IMR-90 (cell line): Measurements from ENCODE around the gene MTRFR. TPM values are rescaled to one million over a fixed set of nuclear protein-coding genes. Genes with fewer than 3 reads are reported as not detected.

Experiments
- ATAC-seq: fragments of 200-7000 bp; cut with Tn5 transposase; 2 replicates; pipeline ENCODE4 v1.9.1; 2020; ENCODE audit warnings: low read depth, mild to moderate bottlenecking, moderate library complexity
- BruUV-seq: library from RNA; stranded (reverse); fragments of 400-500 nt; replicated peaks from 2 replicates; lab custom pipeline; 2021; lab: Mats Ljungman, UMichigan
- CTCF ChIA-PET: fragments of 300-600 bp; formaldehyde crosslinking; extraction: SDS; loops from one replicate; lab custom pipeline; 2021; ENCODE audit warnings: antibody characterized with exemption; lab: Yijun Ruan, JAX
- POLR2A ChIA-PET: fragments of 300-600 bp; sonication (Branson Sonifier 250); formaldehyde crosslinking; loops from one replicate; lab custom pipeline; 2022; ENCODE audit warnings: antibody characterized with exemption; ENCODE audit not compliant: unreplicated experiment; lab: Charles Lee
- DNase-seq: peaks from one replicate; pipeline ENCODE4 v3.0.0; 2013
- H2AFZ ChIP-seq: replicated peaks from 2 replicates; pipeline ENCODE3; 2013; ENCODE audit warnings: low read length, mild to moderate bottlenecking; ENCODE audit not compliant: poor library complexity
- H2AK5ac ChIP-seq: 2 replicates; pipeline ENCODE4 v1.6.1; 2013; ENCODE audit warnings: low read depth, low read length, inconsistent platforms
- H2AK9ac ChIP-seq: replicated peaks from 2 replicates; pipeline ENCODE3; 2013; ENCODE audit warnings: mild to moderate bottlenecking, low read depth, low read length, moderate library complexity; ENCODE audit not compliant: poor library complexity
- H2BK120ac ChIP-seq: 2 replicates; pipeline ENCODE4 v1.6.1; 2013; ENCODE audit warnings: low read depth, low read length, inconsistent platforms
- H2BK15ac ChIP-seq: 3 replicates; pipeline ENCODE4 v1.6.1; 2013; ENCODE audit warnings: low read depth, low read length, inconsistent platforms
- H2BK20ac ChIP-seq: 2 replicates; pipeline ENCODE4 v1.6.1; 2013; ENCODE audit warnings: low read depth, mild to moderate bottlenecking, inconsistent platforms, low read length, moderate library complexity
- H2BK5ac ChIP-seq: 2 replicates; pipeline ENCODE4 v1.6.1; 2013; ENCODE audit warnings: mild to moderate bottlenecking, low read depth, low read length, inconsistent platforms; ENCODE audit not compliant: poor library complexity, severe bottlenecking
- H3K14ac ChIP-seq: replicated peaks from 2 replicates; pipeline ENCODE4 v1.6.1; 2013; ENCODE audit warnings: low read depth, low read length, inconsistent platforms
- H3K18ac ChIP-seq: 2 replicates; pipeline ENCODE4 v1.6.1; 2013; ENCODE audit warnings: low read depth, low read length, control low read depth
- H3K23ac ChIP-seq: 2 replicates; pipeline ENCODE4 v1.6.1; 2013; ENCODE audit warnings: low read depth, low read length, inconsistent platforms
- H3K27ac ChIP-seq: 2 replicates; pipeline ENCODE4 v1.5.1; 2013; ENCODE audit warnings: mild to moderate bottlenecking, control low read depth, low read length; ENCODE audit not compliant: insufficient read depth
- H3K27me3 ChIP-seq: 2 replicates; pipeline ENCODE4 v1.6.1; 2013; ENCODE audit warnings: low read length; ENCODE audit not compliant: control insufficient read depth, insufficient read depth
- H3K36me3 ChIP-seq: 2 replicates; pipeline ENCODE4 v1.6.1; 2013; ENCODE audit warnings: low read length, mixed read lengths; ENCODE audit not compliant: control insufficient read depth, insufficient read depth
- H3K4ac ChIP-seq: 2 replicates; pipeline ENCODE4 v1.6.1; 2013; ENCODE audit warnings: low read depth, low read length, inconsistent platforms
- H3K4me1 ChIP-seq: 2 replicates; pipeline ENCODE4 v1.6.1; 2013; ENCODE audit warnings: low read length, mixed read lengths; ENCODE audit not compliant: control insufficient read depth, insufficient read depth
- H3K4me2 ChIP-seq: 2 replicates; pipeline ENCODE4 v1.6.1; 2013; ENCODE audit warnings: low read depth, mild to moderate bottlenecking, control low read depth, low read length, moderate library complexity
- H3K4me3 ChIP-seq: 2 replicates; pipeline ENCODE4 v1.5.1; 2013; ENCODE audit warnings: low read depth, mild to moderate bottlenecking, control low read depth, low read length, moderate library complexity; ENCODE audit not compliant: insufficient read depth
- H3K56ac ChIP-seq: 2 replicates; pipeline ENCODE4 v1.6.1; 2013; ENCODE audit warnings: low read length, inconsistent platforms; ENCODE audit not compliant: insufficient read depth; ENCODE audit errors: extremely low read depth
- H3K79me1 ChIP-seq, 2 experiments: 2 replicates each; pipeline ENCODE4 v1.6.1; 2013; ENCODE audit warnings: low read length in 2 of 2, inconsistent platforms in 1 of 2, low read depth in 1 of 2
- H3K9ac ChIP-seq: 2 replicates; pipeline ENCODE4 v1.6.1; 2013; ENCODE audit warnings: low read depth, low read length, control low read depth
- H3K9me1 ChIP-seq: 2 replicates; pipeline ENCODE4 v1.6.1; 2013; ENCODE audit warnings: low read length, inconsistent platforms; ENCODE audit not compliant: insufficient read depth
- H3K9me3 ChIP-seq: 2 replicates; pipeline ENCODE4 v1.6.1; 2013; ENCODE audit warnings: low read length; ENCODE audit not compliant: control insufficient read depth, insufficient read depth
- H4K20me1 ChIP-seq: 2 replicates; pipeline ENCODE4 v1.6.1; 2013; ENCODE audit warnings: low read length, inconsistent platforms; ENCODE audit not compliant: insufficient read depth
- H4K5ac ChIP-seq: 2 replicates; pipeline ENCODE4 v1.6.1; 2013; ENCODE audit warnings: mild to moderate bottlenecking, low read depth, low read length, control low read depth
- H4K8ac ChIP-seq, 2 experiments: 2 replicates each; pipeline ENCODE4 v1.6.1; 2013; ENCODE audit warnings: low read depth in 2 of 2, low read length in 2 of 2, control low read depth in 1 of 2, inconsistent platforms in 1 of 2
- H4K91ac ChIP-seq: 2 replicates; pipeline ENCODE4 v1.6.1; 2013; ENCODE audit warnings: low read depth, low read length, inconsistent platforms; ENCODE audit not compliant: insufficient read depth
- RFX5 ChIP-seq: IDR thresholded peaks from 2 replicates; pipeline ENCODE4 v1.8.0; 2012; ENCODE audit warnings: low read depth, mild to moderate bottlenecking, low read length, moderate library complexity
- WGBS, 2 experiments: methylation state at CpG; one replicate each; pipeline versions ENCODE4 v1.1.5 to v1.1.7; 2013; ENCODE audit warnings: missing lambda C conversion rate in 2 of 2; ENCODE audit not compliant: insufficient read length in 1 of 2; ENCODE audit errors: extremely low coverage in 2 of 2; 5-methylcytosine and 5-hydroxymethylcytosine counted together
- dilution Hi-C: fragments of 300-500 bp; cut with HindIII; formaldehyde crosslinking; loops from one replicate; pipeline ENCODE4 v1.14.3; 2018; ENCODE audit warnings: low sequenced_read_pairs; ENCODE audit not compliant: unreplicated experiment
- in situ Hi-C: fragments of 300-500 bp; cut with MboI; formaldehyde crosslinking; loops from 3 replicates; pipeline ENCODE4 v1.14.3; 2019; ENCODE audit warnings: low sequenced_read_pairs, inconsistent platforms, mixed read lengths
- intact Hi-C: fragments of 100-400 bp; cut with micrococcal nuclease; formaldehyde crosslinking; loops from 2 replicates; pipeline ENCODE4 v1.10.0; 2022
- polyA plus RNA-seq, 3 experiments: library from polyadenylated mRNA; depleted of rRNA; stranded (reverse); fragments of >200 nt; gene quantifications; 2 replicates each; pipeline ENCODE4 v1.2.3, GENCODE V29; 2012; ENCODE audit warnings: low replicate concordance in 1 of 3
- total RNA-seq: library from RNA; depleted of rRNA; stranded (reverse); fragments of >200 nt; gene quantifications from 2 replicates; pipeline ENCODE4 v1.2.3, GENCODE V29; 2012
- TF ChIP-seq, protein P1 (sequence below): fragments of 150-350 bp; IDR thresholded peaks from 2 replicates; pipeline ENCODE4 v1.6.1; 2017; ENCODE audit warnings: mild to moderate bottlenecking, antibody characterized with exemption, low read length, low read depth

The MTRFR gene
- total and polyA plus RNA-seq, 2 of the 4 experiments (the other 2 are of a cell fraction) = 8.6 to 10.2 TPM

DNA sequence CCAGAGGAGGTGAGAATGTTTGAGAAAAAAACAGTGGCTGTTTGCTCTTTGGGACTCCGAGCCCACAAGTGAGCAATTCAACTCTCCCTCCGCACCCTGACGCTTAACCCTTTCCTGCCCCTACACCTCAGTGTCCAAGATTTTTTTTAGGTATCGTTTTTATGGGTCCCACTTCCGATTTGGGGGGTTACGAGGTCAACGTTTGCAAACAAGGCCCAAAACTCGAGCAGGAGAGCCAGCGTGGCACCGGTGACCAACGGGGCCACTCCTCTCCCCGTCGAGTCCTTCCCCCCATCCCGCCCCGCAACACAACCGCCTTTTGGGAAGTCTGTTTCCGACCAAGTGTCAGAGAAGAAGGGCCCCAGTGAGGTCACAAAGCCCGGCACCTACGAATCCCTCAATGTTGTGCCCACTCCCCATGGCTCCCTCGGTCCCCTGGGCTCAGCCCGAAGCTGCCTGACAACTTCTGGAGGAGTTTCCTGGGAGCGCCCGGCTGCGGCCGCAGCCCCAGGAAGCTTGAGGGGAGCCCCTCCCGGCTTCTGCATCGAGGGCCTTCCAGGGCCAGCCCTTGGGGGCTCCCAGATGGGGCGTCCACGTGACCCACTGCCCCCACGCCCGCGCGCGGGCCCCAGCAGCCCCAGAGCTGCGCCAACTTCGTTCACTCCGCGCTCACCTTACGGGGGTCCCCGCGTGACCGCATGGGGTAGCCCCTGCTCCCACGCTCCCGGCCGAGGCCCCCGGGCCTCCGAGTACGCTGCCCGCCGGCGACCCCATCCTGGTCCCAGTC, 37.2 kb downstream of the MTRFR start:
- H2BK5ac ChIP-seq = peak overlapping the region; percentile 87
- H3K9me1 ChIP-seq = peaks cover 18% of the 10 kb centered on the region
- in situ Hi-C loops (no loop called here), dilution Hi-C loops (no loop called here), intact Hi-C loops (no loop called here)
- H4K91ac ChIP-seq = peak overlapping the region; percentile 96
- H3K9ac ChIP-seq = peak overlapping the region; percentile 90
- no peaks in the 10 kb centered on the region for H3K9me3 ChIP-seq
- WGBS, 2 experiments = 0% methylated on average over 22 of the region's 51 CpGs; no CpG with 5 or more reads in 1 of the 2 experiments
- CTCF ChIA-PET = no interaction called here
- H3K27me3 ChIP-seq = no peaks in the 10 kb centered on the region
- peaks cover 9 to 48% of the 10 kb centered on the region in 2 experiments; a peak in 2 of 4 replicates for H3K79me1 ChIP-seq
- H3K56ac ChIP-seq = peak overlapping the region; percentile 98
- H2AFZ ChIP-seq = peak overlapping the region; percentile 90
- H3K23ac ChIP-seq = peak overlapping the region; percentile 98
- H2AK5ac ChIP-seq = peak overlapping the region; percentile 96
- H2BK15ac ChIP-seq = 0 out of 3 replicates have a peak overlapping the region, but pooled peaks have one; percentile 18
- POLR2A ChIA-PET = no interaction called here
- H2AK9ac ChIP-seq = peak overlapping the region; percentile 99
- peak overlapping the region; percentile 99 for H3K4ac ChIP-seq
- no peak for TF ChIP-seq RFX5
- TF ChIP-seq, protein P1, sequence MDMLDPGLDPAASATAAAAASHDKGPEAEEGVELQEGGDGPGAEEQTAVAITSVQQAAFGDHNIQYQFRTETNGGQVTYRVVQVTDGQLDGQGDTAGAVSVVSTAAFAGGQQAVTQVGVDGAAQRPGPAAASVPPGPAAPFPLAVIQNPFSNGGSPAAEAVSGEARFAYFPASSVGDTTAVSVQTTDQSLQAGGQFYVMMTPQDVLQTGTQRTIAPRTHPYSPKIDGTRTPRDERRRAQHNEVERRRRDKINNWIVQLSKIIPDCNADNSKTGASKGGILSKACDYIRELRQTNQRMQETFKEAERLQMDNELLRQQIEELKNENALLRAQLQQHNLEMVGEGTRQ = peak; percentile 47; the same call in 1 of the 2 replicates
- peaks cover 17% of the 10 kb centered on the region for H3K4me1 ChIP-seq
- peak overlapping the region; percentile 72; the same call in 1 of the 2 replicates for H2BK120ac ChIP-seq
- peak overlapping the region; percentile 91 for H3K4me2 ChIP-seq
- peak overlapping the region; percentile 84 for H3K18ac ChIP-seq
- H2BK20ac ChIP-seq = 0 out of 2 replicates have a peak overlapping the region, but pooled peaks have one; percentile 6
- peaks cover 18% of the 10 kb centered on the region for H3K36me3 ChIP-seq
- DNase-seq = peak; percentile 28
- peak overlapping the region; percentile 87 to 91 for H4K8ac ChIP-seq
- peaks cover 40% of the 10 kb centered on the region for H4K20me1 ChIP-seq
- peak overlapping the region; percentile 74 for H3K4me3 ChIP-seq
- peak overlapping the region; percentile 100 for H3K14ac ChIP-seq
- peak overlapping the region; percentile 85 for H3K27ac ChIP-seq
- no TSS peak for BruUV-seq
- peak overlapping the region; percentile 87 for H4K5ac ChIP-seq
- ATAC-seq = peak; percentile 6
